NCI-H2196 (cell line): Measurements from ENCODE around the gene CCL13.

ENCODE experiments used
- DNase-seq: peaks from one replicate; lab custom pipeline; 2025; ENCODE audit not compliant: unreplicated experiment; lab: John Stamatoyannopoulos, UW

The CCL13 gene

GRCh38 chr17:34383216-34383615 is 26.9 kb downstream of the CCL13 start:
- DNase-seq = no peak

GRCh38 chr17:34384271-34384670 is 28.0 kb downstream of the CCL13 start:
- no peak for DNase-seq

- no peak for DNase-seq
Observed at GRCh38 chr17:34384822-34385605, 28.7 kb downstream of the CCL13 start.

GRCh38 chr17:34386343-34386696 is 30.0 kb downstream of the CCL13 start:
- no peak for DNase-seq

- DNase-seq = no peak
Observed at GRCh38 chr17:34386697-34387550, 30.6 kb downstream of the CCL13 start.

- no peak for DNase-seq
Observed at GRCh38 chr17:34387566-34387965, 31.3 kb downstream of the CCL13 start.

GRCh38 chr17:34389126-34389750 is 33.0 kb downstream of the CCL13 start:
- DNase-seq = no peak

- no peak for DNase-seq
Observed at GRCh38 chr17:34390649-34391048, 34.4 kb downstream of the CCL13 start.

GRCh38 chr17:34391241-34391640 is 35.0 kb downstream of the CCL13 start:
- no peak for DNase-seq

GRCh38 chr17:34393401-34393800 is 37.1 kb downstream of the CCL13 start:
- DNase-seq = no peak

- DNase-seq = no peak
Observed at GRCh38 chr17:34397265-34397664, 41.0 kb downstream of the CCL13 start.

- no peak for DNase-seq
Observed at GRCh38 chr17:34398990-34399389, 42.7 kb downstream of the CCL13 start.

- DNase-seq = no peak
Observed at GRCh38 chr17:34399725-34400124, 43.4 kb downstream of the CCL13 start.

- DNase-seq = no peak
Observed at GRCh38 chr17:34400301-34400931, 44.1 kb downstream of the CCL13 start.

- no peak for DNase-seq
Observed at GRCh38 chr17:34401165-34401564, 44.9 kb downstream of the CCL13 start.

GRCh38 chr17:34403006-34403405 is 46.7 kb downstream of the CCL13 start:
- no peak for DNase-seq

- DNase-seq = no peak
Observed at GRCh38 chr17:34406226-34406625, 49.9 kb downstream of the CCL13 start.
